Trophoblast cell (in vitro differentiated cells and primary cell): Measurements from ENCODE around the gene ATP6V0E2.

ENCODE experiments used
- DNase-seq, 2 donors: peaks; one replicate each; pipeline ENCODE4 v3.0.0-alpha.2; 2016
- H2AFZ ChIP-seq: 2 replicates; pipeline ENCODE4 v1.6.1; 2013; ENCODE audit warnings: low read length, moderate library complexity, mild to moderate bottlenecking; ENCODE audit not compliant: insufficient read depth, poor library complexity
- H2AK5ac ChIP-seq: 2 replicates; pipeline ENCODE4 v1.6.1; 2013; ENCODE audit warnings: mild to moderate bottlenecking, low read length
- H2BK120ac ChIP-seq: 2 replicates; pipeline ENCODE4 v1.6.1; 2013; ENCODE audit warnings: low read length, mild to moderate bottlenecking, moderate library complexity; ENCODE audit not compliant: insufficient read depth, poor library complexity
- H2BK12ac ChIP-seq: 2 replicates; pipeline ENCODE4 v1.6.1; 2013; ENCODE audit warnings: mild to moderate bottlenecking, low read length, moderate library complexity
- H2BK5ac ChIP-seq: 2 replicates; pipeline ENCODE4 v1.6.1; 2013; ENCODE audit warnings: low read length, low read depth, moderate library complexity, mild to moderate bottlenecking; ENCODE audit not compliant: poor library complexity
- H3K14ac ChIP-seq: 2 replicates; pipeline ENCODE4 v1.6.1; 2013; ENCODE audit warnings: mild to moderate bottlenecking, low read length
- H3K18ac ChIP-seq: 2 replicates; pipeline ENCODE4 v1.6.1; 2013; ENCODE audit warnings: mild to moderate bottlenecking, low read length
- H3K23ac ChIP-seq: 2 replicates; pipeline ENCODE4 v1.6.1; 2013; ENCODE audit warnings: low read length
- H3K27ac ChIP-seq: 2 replicates; pipeline ENCODE4 v1.5.1; 2013; ENCODE audit warnings: low read depth, mild to moderate bottlenecking, inconsistent platforms, low read length, moderate library complexity
- H3K27me3 ChIP-seq: 2 replicates; pipeline ENCODE4 v1.6.1; 2013; ENCODE audit warnings: inconsistent platforms, mild to moderate bottlenecking, low read length, moderate library complexity; ENCODE audit not compliant: insufficient read depth
- H3K36me3 ChIP-seq, 2 experiments: 1 replicate in 1 of 2; 2 replicates in 1 of 2; pipeline ENCODE4 v1.6.1; 2013; ENCODE audit warnings: low read length in 2 of 2, mild to moderate bottlenecking in 2 of 2, moderate library complexity in 1 of 2; ENCODE audit not compliant: insufficient read depth in 2 of 2, control insufficient read depth in 1 of 2
- H3K4ac ChIP-seq: 2 replicates; pipeline ENCODE4 v1.6.1; 2013; ENCODE audit warnings: low read depth, mild to moderate bottlenecking, low read length, moderate library complexity
- H3K4me1 ChIP-seq, 2 experiments: 1 replicate in 1 of 2; 2 replicates in 1 of 2; pipeline ENCODE4 v1.6.1; 2013; ENCODE audit warnings: low read length in 2 of 2, mild to moderate bottlenecking in 2 of 2, moderate library complexity in 1 of 2; ENCODE audit not compliant: insufficient read depth in 2 of 2, control insufficient read depth in 1 of 2
- H3K4me2 ChIP-seq: 2 replicates; pipeline ENCODE4 v1.6.1; 2013; ENCODE audit warnings: inconsistent platforms, mild to moderate bottlenecking, low read length, moderate library complexity
- H3K4me3 ChIP-seq: 2 replicates; pipeline ENCODE4 v1.5.1; 2013; ENCODE audit warnings: mild to moderate bottlenecking, low read depth, low read length, inconsistent platforms
- H3K79me1 ChIP-seq: one replicate; pipeline ENCODE4 v1.6.1; 2013; ENCODE audit warnings: low read length
- H3K79me2 ChIP-seq: 2 replicates; pipeline ENCODE4 v1.6.1; 2013; ENCODE audit warnings: low read length, mild to moderate bottlenecking; ENCODE audit not compliant: control insufficient read depth, insufficient read depth, poor library complexity
- H3K9ac ChIP-seq: 2 replicates; pipeline ENCODE4 v1.6.1; 2013; ENCODE audit warnings: mild to moderate bottlenecking, low read length
- H3K9me3 ChIP-seq: 2 replicates; pipeline ENCODE4 v1.6.1; 2013; ENCODE audit warnings: low read depth, mild to moderate bottlenecking, control low read depth, inconsistent platforms, low read length; ENCODE audit not compliant: insufficient read depth
- H4K12ac ChIP-seq: 2 replicates; pipeline ENCODE4 v1.6.1; 2013; ENCODE audit warnings: low read depth, mild to moderate bottlenecking, low read length, moderate library complexity
- H4K8ac ChIP-seq: 2 replicates; pipeline ENCODE4 v1.6.1; 2013; ENCODE audit warnings: low read depth, mild to moderate bottlenecking, low read length, moderate library complexity
- H4K91ac ChIP-seq: one replicate; pipeline ENCODE4 v1.6.1; 2013; ENCODE audit warnings: low read depth, mild to moderate bottlenecking, low read length, moderate library complexity
- WGBS: extraction: QIAGEN DNeasy Blood & Tissue Kit; methylation state at CpG from one replicate; pipeline ENCODE4 v1.1.7; 2013; ENCODE audit warnings: missing lambda C conversion rate; ENCODE audit not compliant: insufficient read length, insufficient coverage; ENCODE audit errors: extremely low coverage; 5-methylcytosine and 5-hydroxymethylcytosine counted together

The ATP6V0E2 gene

DNA sequence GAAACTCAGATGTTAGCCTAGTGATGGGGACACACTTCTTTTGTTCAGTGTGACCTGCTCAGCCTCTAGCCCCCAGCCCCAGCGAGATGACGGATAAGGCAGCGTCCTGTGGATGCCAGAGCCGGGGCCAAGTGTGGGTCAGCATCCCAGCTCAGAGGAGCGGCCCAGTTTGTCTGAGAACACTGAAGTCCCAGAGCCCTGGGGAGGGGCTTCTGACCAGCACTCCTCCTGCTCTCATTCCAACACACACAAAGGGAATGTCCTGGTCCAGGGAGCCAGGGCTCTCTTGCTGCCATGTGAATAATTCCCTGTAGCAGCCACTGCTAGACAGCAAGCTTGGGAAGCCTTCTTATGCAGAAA lies 4.5 kb upstream of the ATP6V0E2 start:
- Histone ChIP-seq H3K4me1 (peaks cover 7 to 9% of the 10 kb centered on the region in 2 experiments), H2AK5ac (no peak overlapping the region), H2AFZ (no peak overlapping the region), H3K36me3 (peaks cover 0 to 2% of the 10 kb centered on the region in 2 experiments), H3K18ac (no peak overlapping the region), H3K27ac (no peak overlapping the region), H4K12ac (no peak overlapping the region), H2BK120ac (no peak overlapping the region), H3K4me2 (no peak overlapping the region), H2BK12ac (no peak overlapping the region), H4K91ac (no peak overlapping the region), H3K9me3 (no peaks in the 10 kb centered on the region), H3K79me2 (no peaks in the 10 kb centered on the region), H3K23ac (no peak overlapping the region), H3K79me1 (peaks cover 3% of the 10 kb centered on the region), H3K4ac (no peak overlapping the region), H3K9ac (no peak overlapping the region), H4K8ac (no peak overlapping the region), H3K14ac (no peak overlapping the region), H3K27me3 (no peaks in the 10 kb centered on the region), H3K4me3 (no peak overlapping the region), H2BK5ac (no peak overlapping the region)
- DNase-seq: no peak
- no CpG with 5 or more reads among the region's 5 CpGs for WGBS

DNA sequence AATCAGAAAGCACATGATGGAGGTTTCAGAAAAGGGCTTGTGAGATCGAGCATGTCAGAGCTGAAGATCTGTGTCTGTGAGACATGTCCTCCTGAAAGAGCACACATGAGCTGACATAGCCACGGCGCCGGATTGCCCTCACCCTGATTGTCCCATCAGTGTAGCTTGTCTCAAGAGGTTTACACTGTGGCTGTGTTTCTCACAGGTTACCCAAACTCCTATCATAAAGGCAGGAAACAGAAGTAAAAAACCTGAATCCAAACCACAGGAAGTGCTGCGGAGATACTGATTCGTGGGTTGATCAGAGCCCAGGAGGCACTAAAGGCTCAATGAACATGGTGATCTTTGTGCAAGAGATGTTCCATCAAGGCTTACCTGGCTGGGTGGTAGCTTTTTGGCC lies 3.9 kb upstream of the ATP6V0E2 start:
- Histone ChIP-seq H3K4me3 (no peak overlapping the region), H3K27ac (no peak overlapping the region), H2AK5ac (no peak overlapping the region), H4K91ac (no peak overlapping the region), H3K9ac (no peak overlapping the region), H3K27me3 (no peaks in the 10 kb centered on the region), H3K79me1 (peaks cover 3% of the 10 kb centered on the region), H3K4me2 (no peak overlapping the region), H3K79me2 (no peaks in the 10 kb centered on the region), H4K12ac (no peak overlapping the region), H3K14ac (no peak overlapping the region), H3K18ac (no peak overlapping the region), H3K9me3 (no peaks in the 10 kb centered on the region), H2BK5ac (no peak overlapping the region), H3K36me3 (no peaks in the 10 kb centered on the region), H3K4ac (no peak overlapping the region), H3K23ac (no peak overlapping the region), H4K8ac (no peak overlapping the region), H2AFZ (no peak overlapping the region), H2BK12ac (no peak overlapping the region), H3K4me1 (peaks cover 7 to 9% of the 10 kb centered on the region in 2 experiments), H2BK120ac (no peak overlapping the region)
- no peak for DNase-seq
- WGBS: no CpG with 5 or more reads among the region's 6 CpGs

DNA sequence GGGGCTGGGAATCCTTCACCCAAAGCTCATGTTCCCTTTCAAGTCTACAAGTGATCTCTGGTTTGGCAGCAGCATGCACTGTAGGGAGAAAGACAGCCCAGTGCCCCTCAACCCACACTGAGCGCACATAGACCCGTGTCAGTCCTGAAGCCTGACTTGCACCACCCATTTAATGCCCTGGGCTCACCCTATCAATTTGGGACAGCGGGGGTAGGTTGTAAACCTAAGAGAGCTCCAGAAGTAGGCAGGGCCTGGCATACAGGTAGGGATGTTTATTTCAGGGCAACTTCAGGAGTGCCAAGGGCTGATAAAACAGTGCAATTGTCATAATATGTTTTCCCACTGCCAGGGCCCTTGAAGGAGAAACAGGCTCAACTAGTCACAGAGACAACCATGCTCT lies 3.5 kb upstream of the ATP6V0E2 start:
- no CpG with 5 or more reads among the region's 3 CpGs for WGBS
- Histone ChIP-seq H2BK120ac (no peak overlapping the region), H4K8ac (no peak overlapping the region), H3K4ac (no peak overlapping the region), H3K27me3 (no peaks in the 10 kb centered on the region), H2BK5ac (no peak overlapping the region), H3K4me3 (no peak overlapping the region), H3K18ac (no peak overlapping the region), H3K27ac (no peak overlapping the region), H3K36me3 (no peaks in the 10 kb centered on the region), H3K23ac (no peak overlapping the region), H4K12ac (no peak overlapping the region), H3K79me1 (peaks cover 3% of the 10 kb centered on the region), H3K14ac (no peak overlapping the region), H3K9me3 (no peaks in the 10 kb centered on the region), H3K4me1 (peaks cover 7 to 9% of the 10 kb centered on the region in 2 experiments), H3K79me2 (no peaks in the 10 kb centered on the region), H2BK12ac (no peak overlapping the region), H3K9ac (no peak overlapping the region), H4K91ac (no peak overlapping the region), H3K4me2 (no peak overlapping the region), H2AK5ac (no peak overlapping the region), H2AFZ (no peak overlapping the region)
- no peak for DNase-seq

DNA sequence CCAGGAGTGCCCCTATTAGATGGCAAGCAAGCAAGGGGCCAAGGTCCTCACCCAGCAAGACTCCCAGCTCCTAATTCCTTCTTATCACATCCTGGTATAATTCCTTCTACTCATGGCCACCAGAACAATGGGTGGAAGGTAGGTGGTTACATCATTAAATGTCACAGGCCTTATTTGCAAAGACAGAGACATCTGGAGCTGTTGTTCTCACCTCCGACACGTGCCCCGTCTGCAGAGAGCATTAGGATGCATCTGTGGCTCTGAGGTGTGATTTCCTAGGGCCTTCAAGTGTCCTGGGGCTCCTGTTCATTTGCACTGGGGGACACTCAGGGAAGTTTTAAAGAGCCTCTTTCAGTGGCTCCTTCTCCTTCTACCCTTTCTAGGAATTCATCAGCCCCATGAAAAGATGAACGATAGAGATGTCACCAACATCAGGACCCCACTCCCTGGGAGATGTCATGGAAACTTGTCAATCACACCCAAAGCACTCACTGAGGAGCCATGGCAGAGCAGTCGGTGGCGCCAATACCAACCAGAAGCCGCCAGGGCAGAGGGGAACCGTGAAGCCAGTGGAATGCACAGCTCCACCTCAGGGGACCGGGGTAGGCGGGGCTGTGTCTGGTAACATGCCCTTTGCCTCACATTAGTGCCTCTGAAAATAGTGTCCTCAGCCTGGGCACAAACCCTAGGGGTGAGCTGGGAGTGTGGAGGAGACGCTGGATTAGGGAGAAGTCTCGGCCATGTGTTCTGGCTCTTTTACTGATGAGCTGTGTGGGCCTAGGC lies 2.9 kb upstream of the ATP6V0E2 start:
- Histone ChIP-seq H4K12ac (no peak overlapping the region), H4K91ac (no peak overlapping the region), H3K9ac (no peak overlapping the region), H3K79me2 (no peaks in the 10 kb centered on the region), H3K4me2 (no peak overlapping the region), H3K14ac (no peak overlapping the region), H3K4ac (no peak overlapping the region), H3K4me3 (no peak overlapping the region), H3K27me3 (no peaks in the 10 kb centered on the region), H4K8ac (no peak overlapping the region), H3K18ac (no peak overlapping the region), H2AK5ac (no peak overlapping the region), H2BK5ac (no peak overlapping the region), H3K36me3 (no peaks in the 10 kb centered on the region), H3K9me3 (no peaks in the 10 kb centered on the region), H3K4me1 (peaks cover 7 to 9% of the 10 kb centered on the region in 2 experiments), H2AFZ (no peak overlapping the region), H2BK120ac (no peak overlapping the region), H3K23ac (no peak overlapping the region), H3K79me1 (peaks cover 3% of the 10 kb centered on the region), H2BK12ac (no peak overlapping the region), H3K27ac (no peak overlapping the region)
- no CpG with 5 or more reads among the region's 12 CpGs for WGBS
- DNase-seq: no peak
